Mammary epithelial cell (primary cell): ENCODE results near the gene DOCK10.

Experiments
- EZH2 ChIP-seq: IDR thresholded peaks from 2 replicates; pipeline ENCODE4 v1.6.1; 2012; ENCODE audit warnings: low read length, inconsistent platforms, borderline replicate concordance
- TF ChIP-seq, protein P1 (sequence below), 2 donors: IDR thresholded peaks in 1 of 2; conservative IDR thresholded peaks in 1 of 2; 2 replicates each; pipeline ENCODE4 v1.5.1; 2011 to 2012; ENCODE audit warnings: inconsistent platforms in 2 of 2, low read length in 2 of 2, mild to moderate bottlenecking in 2 of 2, control low read depth in 1 of 2, low read depth in 1 of 2; ENCODE audit not compliant: insufficient read depth in 1 of 2; ENCODE audit errors: extremely low read depth in 1 of 2

DNA sequence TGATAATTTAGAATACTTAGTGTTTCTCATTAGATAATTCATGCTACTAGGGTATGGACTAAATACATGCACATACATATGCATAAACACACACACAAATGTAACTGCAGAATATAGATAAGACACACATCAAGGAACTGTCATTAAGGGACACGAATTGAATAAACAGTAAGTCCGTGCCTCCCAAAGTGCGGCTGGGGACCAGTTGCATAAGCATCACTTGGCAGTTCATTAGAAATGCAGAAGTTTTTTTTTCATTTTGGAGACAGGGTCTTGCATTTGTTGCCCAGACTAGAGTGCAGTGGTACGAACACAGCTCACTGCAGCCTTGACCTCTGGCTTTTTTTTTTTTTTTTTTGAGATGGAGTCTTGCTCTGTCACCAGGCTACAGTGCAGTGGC is 196.1 kb downstream of the DOCK10 start:
- TF ChIP-seq, protein P1, sequence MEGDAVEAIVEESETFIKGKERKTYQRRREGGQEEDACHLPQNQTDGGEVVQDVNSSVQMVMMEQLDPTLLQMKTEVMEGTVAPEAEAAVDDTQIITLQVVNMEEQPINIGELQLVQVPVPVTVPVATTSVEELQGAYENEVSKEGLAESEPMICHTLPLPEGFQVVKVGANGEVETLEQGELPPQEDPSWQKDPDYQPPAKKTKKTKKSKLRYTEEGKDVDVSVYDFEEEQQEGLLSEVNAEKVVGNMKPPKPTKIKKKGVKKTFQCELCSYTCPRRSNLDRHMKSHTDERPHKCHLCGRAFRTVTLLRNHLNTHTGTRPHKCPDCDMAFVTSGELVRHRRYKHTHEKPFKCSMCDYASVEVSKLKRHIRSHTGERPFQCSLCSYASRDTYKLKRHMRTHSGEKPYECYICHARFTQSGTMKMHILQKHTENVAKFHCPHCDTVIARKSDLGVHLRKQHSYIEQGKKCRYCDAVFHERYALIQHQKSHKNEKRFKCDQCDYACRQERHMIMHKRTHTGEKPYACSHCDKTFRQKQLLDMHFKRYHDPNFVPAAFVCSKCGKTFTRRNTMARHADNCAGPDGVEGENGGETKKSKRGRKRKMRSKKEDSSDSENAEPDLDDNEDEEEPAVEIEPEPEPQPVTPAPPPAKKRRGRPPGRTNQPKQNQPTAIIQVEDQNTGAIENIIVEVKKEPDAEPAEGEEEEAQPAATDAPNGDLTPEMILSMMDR (conservative IDR thresholded peaks at IDR 0.05 in 1 of 2, IDR thresholded peaks at IDR 0.05 in 1 of 2; ENCODE audit: extremely low read depth in 1 of 2, insufficient read depth in 1 of 2, low read depth in 1 of 2, low read length in 2 of 2): no peak
- TF ChIP-seq EZH2: no peak
